ENCODE results near the gene RAB4B.

Gene RAB4B

GRCh38 chr19:40799558-40800338 lies 21.7 kb downstream of the RAB4B start (continued):
- TF ChIP-seq, protein P1, sequence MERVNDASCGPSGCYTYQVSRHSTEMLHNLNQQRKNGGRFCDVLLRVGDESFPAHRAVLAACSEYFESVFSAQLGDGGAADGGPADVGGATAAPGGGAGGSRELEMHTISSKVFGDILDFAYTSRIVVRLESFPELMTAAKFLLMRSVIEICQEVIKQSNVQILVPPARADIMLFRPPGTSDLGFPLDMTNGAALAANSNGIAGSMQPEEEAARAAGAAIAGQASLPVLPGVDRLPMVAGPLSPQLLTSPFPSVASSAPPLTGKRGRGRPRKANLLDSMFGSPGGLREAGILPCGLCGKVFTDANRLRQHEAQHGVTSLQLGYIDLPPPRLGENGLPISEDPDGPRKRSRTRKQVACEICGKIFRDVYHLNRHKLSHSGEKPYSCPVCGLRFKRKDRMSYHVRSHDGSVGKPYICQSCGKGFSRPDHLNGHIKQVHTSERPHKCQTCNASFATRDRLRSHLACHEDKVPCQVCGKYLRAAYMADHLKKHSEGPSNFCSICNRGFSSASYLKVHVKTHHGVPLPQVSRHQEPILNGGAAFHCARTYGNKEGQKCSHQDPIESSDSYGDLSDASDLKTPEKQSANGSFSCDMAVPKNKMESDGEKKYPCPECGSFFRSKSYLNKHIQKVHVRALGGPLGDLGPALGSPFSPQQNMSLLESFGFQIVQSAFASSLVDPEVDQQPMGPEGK (tag by site-specific recombination; IDR thresholded peaks at IDR 0.05), result peak; percentile 98
- TF ChIP-seq HOXA7 (CRISPR knock-in tag; IDR thresholded peaks at IDR 0.05; ENCODE audit: borderline replicate concordance), result no peak
- no peak for TF ChIP-seq ZNF132 (tag by site-specific recombination; IDR thresholded peaks at IDR 0.05; ENCODE audit: borderline replicate concordance)
- no peak for TF ChIP-seq ZNF548 (tag by site-specific recombination; IDR thresholded peaks at IDR 0.05)
- no peak for TF ChIP-seq ZNF155 (tag by site-specific recombination; IDR thresholded peaks at IDR 0.05)
- no peak for TF ChIP-seq GLI2 (tag by site-specific recombination; IDR thresholded peaks at IDR 0.05; ENCODE audit: borderline replicate concordance, low read depth)
- peak; percentile 46; the same call in 1 of the 2 replicates for TF ChIP-seq ZNF501 (tag by site-specific recombination; IDR thresholded peaks at IDR 0.05)
- 0 out of 2 replicates have a peak, but pooled peaks have one; percentile 38 for TF ChIP-seq CTCF (tag by site-specific recombination; IDR thresholded peaks at IDR 0.05)
- TF ChIP-seq ZNF341 (tag by site-specific recombination; IDR thresholded peaks at IDR 0.05; ENCODE audit: low read depth), result peak; percentile 90
- TF ChIP-seq ZNF692 (tag by site-specific recombination; IDR thresholded peaks at IDR 0.05), result peak; percentile 61
- TF ChIP-seq ZBTB44 (tag by site-specific recombination; IDR thresholded peaks at IDR 0.05), result no peak
- no peak for TF ChIP-seq ZNF311 (tag by site-specific recombination; IDR thresholded peaks at IDR 0.05; ENCODE audit: borderline replicate concordance)
- TF ChIP-seq ZBTB11 (tag by site-specific recombination; conservative IDR thresholded peaks at IDR 0.05; ENCODE audit: low read depth), result peak; percentile 83
- TF ChIP-seq ZNF654 (tag by site-specific recombination; IDR thresholded peaks at IDR 0.05; ENCODE audit: low read depth), result no peak
- TF ChIP-seq MZF1 (tag by site-specific recombination; IDR thresholded peaks at IDR 0.05; ENCODE audit: borderline replicate concordance), result no peak
- no peak; the same call in 1 of the 2 replicates for TF ChIP-seq ZNF629 (tag by site-specific recombination; IDR thresholded peaks at IDR 0.05)
- TF ChIP-seq, protein P2, sequence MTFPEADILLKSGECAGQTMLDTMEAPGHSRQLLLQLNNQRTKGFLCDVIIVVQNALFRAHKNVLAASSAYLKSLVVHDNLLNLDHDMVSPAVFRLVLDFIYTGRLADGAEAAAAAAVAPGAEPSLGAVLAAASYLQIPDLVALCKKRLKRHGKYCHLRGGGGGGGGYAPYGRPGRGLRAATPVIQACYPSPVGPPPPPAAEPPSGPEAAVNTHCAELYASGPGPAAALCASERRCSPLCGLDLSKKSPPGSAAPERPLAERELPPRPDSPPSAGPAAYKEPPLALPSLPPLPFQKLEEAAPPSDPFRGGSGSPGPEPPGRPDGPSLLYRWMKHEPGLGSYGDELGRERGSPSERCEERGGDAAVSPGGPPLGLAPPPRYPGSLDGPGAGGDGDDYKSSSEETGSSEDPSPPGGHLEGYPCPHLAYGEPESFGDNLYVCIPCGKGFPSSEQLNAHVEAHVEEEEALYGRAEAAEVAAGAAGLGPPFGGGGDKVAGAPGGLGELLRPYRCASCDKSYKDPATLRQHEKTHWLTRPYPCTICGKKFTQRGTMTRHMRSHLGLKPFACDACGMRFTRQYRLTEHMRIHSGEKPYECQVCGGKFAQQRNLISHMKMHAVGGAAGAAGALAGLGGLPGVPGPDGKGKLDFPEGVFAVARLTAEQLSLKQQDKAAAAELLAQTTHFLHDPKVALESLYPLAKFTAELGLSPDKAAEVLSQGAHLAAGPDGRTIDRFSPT (tag by site-specific recombination; IDR thresholded peaks at IDR 0.05), result peak; percentile 70
- peak; percentile 92 for TF ChIP-seq KLF16 (tag by site-specific recombination; IDR thresholded peaks at IDR 0.05)
- TF ChIP-seq ZNF335 (tag by site-specific recombination; conservative IDR thresholded peaks at IDR 0.05), result peak; percentile 87
- TF ChIP-seq ZNF670 (tag by site-specific recombination; IDR thresholded peaks at IDR 0.05; ENCODE audit: low read depth), result no peak
- no peak; the same call in 1 of the 2 replicates for TF ChIP-seq ZBTB48 (tag by site-specific recombination; IDR thresholded peaks at IDR 0.05)
- peak; percentile 92 for TF ChIP-seq EGR2 (tag by site-specific recombination; IDR thresholded peaks at IDR 0.05; ENCODE audit: low read depth)
- no peak for TF ChIP-seq ZNF660 (tag by site-specific recombination; IDR thresholded peaks at IDR 0.05)
- TF ChIP-seq PRDM1 (tag by site-specific recombination; IDR thresholded peaks at IDR 0.05), result peak; percentile 58; the same call in 1 of the 2 replicates
- TF ChIP-seq ZNF2 (tag by site-specific recombination; IDR thresholded peaks at IDR 0.05), result no peak
- TF ChIP-seq ZNF114 (tag by site-specific recombination; IDR thresholded peaks at IDR 0.05), result no peak
- no peak; the same call in 1 of the 2 replicates for TF ChIP-seq ZNF777 (tag by site-specific recombination; IDR thresholded peaks at IDR 0.05; ENCODE audit: borderline replicate concordance)
